Urothelium cell line (cell line): Measurements from ENCODE around the gene PTPN5.
"Not testable (repeated sequence)": the region's sequence is repeated elsewhere in the genome, so short reads cannot be mapped to it uniquely, and the experiment has no call there.

Source experiments
- DNase-seq: peaks from one replicate; pipeline ENCODE4 v3.0.0; 2011; ENCODE audit warnings: low spot score, mixed read lengths
- FAIRE-seq: peaks from 2 replicates; lab custom pipeline; 2011; peaks lifted over from hg19 to GRCh38; lab: Jason Lieb, UNC

The PTPN5 gene

DNA sequence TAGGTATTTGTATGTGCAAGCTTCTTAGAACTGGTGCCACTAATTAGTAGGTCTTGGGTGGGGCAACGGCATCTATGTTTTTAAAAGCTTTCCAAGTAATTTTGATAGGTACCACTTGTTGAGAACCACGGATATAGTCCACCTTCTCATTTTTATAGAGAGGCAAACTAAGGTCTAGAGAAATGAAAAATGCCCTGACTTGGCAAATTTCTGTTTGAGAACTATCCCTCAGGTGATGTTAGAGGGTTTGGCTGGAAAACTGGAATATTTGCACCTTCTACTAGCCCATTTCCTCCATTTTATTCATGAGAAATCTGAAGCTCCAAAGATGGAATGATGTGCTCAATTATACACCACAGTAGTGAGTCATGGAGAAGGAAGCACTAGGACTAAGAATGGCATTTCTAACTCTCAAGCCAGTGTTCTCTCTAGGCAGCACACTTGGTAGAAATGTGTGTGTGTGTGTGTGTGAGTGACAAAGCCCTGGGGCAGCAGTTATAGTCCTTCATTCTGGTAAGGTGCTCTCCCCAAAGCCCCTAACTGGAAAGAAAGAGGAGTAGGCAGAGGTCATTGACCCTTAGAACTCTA, 94.9 kb downstream of the PTPN5 start:
- DNase-seq (no peak), FAIRE-seq (no peak)

DNA sequence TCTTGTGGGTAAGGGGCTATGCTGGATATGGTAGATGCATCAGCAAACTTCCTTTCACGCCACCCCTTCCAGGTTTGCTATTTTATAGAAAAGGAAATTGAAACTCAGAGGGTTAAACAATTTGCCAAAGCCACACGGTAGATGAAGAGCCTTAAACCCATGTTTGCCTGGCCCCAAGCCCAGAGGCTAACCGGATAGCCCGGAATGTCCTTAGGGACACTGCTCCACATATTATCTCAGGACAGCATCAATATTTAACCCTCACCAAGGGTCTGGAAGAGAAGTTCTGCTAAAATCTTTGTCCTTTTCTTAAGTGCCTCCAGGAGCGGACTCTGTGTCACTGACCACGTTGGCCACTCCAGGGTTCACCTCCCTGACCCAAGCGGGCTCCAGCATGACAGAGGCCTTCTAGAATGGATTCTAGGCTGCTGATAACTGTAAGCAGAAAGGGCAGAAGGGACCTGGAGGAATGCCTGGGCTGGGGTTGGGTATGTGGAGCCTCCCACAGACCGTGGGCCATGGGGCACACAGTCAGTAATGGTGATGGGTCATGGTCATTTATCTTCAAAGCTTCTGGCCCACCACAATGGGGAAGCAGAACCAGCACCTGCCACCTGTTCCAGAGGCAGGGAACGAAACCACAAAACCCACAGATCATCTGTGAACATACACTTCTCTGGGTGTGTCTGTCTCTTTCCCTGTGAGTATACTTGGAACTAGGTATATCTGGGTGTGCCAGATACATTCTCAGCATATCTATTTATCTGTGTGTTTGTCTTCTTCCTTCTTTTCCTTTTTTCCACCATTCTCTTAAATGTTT, 98.4 kb downstream of the PTPN5 start:
- FAIRE-seq (no peak), DNase-seq (no peak)

DNA sequence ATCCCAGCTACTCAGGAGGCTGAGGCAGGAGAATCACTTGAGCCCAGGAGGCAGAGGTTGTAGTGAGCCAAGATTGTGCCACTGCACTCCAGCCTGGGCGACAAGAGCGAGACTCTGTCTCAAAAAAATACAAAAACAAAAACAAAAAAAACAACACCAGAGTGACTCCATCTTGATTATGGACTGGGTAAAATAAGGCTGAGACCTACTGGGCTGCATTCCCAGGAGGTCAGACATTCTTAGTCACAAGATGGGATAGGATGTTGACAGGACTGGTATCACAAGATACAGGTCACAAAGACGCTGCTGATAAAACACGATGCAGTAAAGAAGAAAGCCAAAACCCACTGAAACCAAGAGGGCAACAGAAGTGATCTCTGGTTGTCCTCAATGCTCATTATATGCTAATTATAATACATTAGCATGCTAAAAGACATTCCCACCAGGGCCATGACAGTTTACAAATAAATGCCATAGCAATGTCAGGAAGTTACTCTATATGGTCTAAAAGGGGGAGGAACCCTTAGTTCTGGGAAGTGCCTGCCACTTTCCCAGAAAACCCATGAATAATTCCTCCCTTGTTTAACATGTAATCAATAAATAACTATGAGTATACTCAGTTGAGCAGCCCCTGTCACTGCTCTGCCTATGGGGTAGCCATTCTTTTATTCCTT, 100.0 kb downstream of the PTPN5 start:
- FAIRE-seq, DNase-seq: not testable (repeated sequence)

DNA sequence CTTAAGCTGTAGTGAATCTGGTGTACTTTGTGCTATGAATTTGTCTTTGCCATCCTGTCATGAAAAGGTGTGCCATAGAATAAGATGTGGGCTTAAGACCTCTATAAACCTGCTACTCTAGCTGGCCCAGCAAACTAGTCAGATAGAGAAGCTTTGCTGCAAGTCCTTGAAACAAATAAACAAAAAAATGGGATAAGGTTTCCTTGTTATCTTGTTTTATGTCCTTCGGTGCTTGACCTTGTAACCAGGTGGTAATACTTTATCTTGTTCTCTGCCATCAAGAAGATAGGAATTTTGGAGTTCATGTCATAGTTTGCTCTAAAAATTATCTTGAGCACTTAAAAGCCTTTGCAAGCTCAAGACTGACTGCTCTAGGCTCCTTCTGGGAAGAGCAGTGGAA, 107.3 kb downstream of the PTPN5 start:
- DNase-seq (no peak), FAIRE-seq (no peak)

DNA sequence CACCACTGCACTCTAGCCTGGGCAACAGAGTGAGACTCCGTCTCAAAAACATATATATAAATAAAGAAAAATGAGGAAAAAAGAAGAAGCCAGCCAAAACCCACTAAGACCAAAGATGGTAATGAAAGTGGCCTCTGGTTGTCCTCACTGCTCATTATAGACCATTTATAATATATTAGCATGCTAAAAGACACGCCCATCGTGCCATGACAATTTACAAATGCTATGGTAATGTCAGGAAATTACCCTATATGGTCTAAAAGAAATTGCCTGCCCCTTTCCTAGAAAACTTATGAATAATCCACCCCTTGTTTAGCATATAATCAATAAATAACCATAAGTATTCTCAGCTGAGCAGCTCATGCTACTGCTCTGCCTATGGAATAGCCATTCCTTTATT, 109.1 kb downstream of the PTPN5 start:
- FAIRE-seq (no peak), DNase-seq (no peak)

DNA sequence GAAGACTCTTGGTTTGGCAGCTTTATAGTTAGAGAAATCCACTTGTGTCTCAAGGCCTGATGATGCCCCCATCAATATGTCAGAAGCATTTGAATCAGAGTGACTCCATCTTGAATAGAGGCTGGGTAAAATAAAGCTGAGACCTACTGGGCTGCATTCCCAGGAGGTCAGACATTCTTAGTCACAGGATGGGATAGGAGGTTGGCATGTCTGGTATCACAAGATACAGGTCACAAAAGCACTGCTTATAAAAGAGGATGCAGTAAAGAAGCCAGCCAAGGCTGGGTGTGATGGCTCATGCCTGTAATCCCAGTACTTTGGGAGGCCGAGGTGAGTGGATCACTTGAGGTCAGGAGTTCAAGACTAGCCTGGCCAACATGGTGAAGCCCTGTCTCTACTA, 109.6 kb downstream of the PTPN5 start:
- DNase-seq, FAIRE-seq: not testable (repeated sequence)
